Thoracic aorta (tissue), 2 donors: Measurements from ENCODE around the gene PFDN6. TPM values are rescaled to one million over a fixed set of nuclear protein-coding genes. Genes with fewer than 3 reads are reported as not detected.
A peak's percentile ranks its signal among the peaks of the same experiment; 100 is the strongest.

Source experiments
- ATAC-seq: fragments of 150-250 bp; one replicate; pipeline ENCODE4 v1.8.0; 2017; ENCODE audit warnings: low read depth; ENCODE audit not compliant: insufficient number of reproducible peaks, low FRiP score
- DNase-seq: peaks from one replicate; pipeline ENCODE4 v3.0.0-alpha.2; 2020; ENCODE audit warnings: low spot score
- H3K27ac ChIP-seq, 2 donors: fragments of 200-600 bp; sonication (generic); 1 replicate in 1 of 2; 2 replicates in 1 of 2; pipeline ENCODE4 v1.5.1; 2016; ENCODE audit warnings: mild to moderate bottlenecking in 2 of 2, moderate library complexity in 2 of 2
- H3K27me3 ChIP-seq: fragments of 200-600 bp; sonication (generic); replicated peaks from 2 replicates; pipeline ENCODE4 v1.6.0; 2016; ENCODE audit warnings: mild to moderate bottlenecking; ENCODE audit not compliant: insufficient read depth
- H3K36me3 ChIP-seq: fragments of 200-600 bp; sonication (generic); one replicate; pipeline ENCODE4 v1.5.1; 2016
- H3K4me1 ChIP-seq, 2 donors: fragments of 200-600 bp; sonication (generic); 1 replicate in 1 of 2; 2 replicates in 1 of 2; pipeline versions ENCODE4 v1.5.1 to v1.6.0; 2016; ENCODE audit warnings: low read depth in 2 of 2, mild to moderate bottlenecking in 1 of 2; ENCODE audit not compliant: control insufficient read depth in 1 of 2
- H3K4me3 ChIP-seq: fragments of 200-600 bp; sonication (generic); 2 replicates; pipeline ENCODE4 v1.5.1; 2016; ENCODE audit warnings: mild to moderate bottlenecking
- H3K9me3 ChIP-seq: fragments of 200-600 bp; sonication (generic); 2 replicates; pipeline ENCODE4 v1.5.1; 2016
- total RNA-seq, 2 donors: library from RNA; depleted of rRNA; stranded (reverse); fragments of >200 nt; gene quantifications; one replicate each; pipeline versions ENCODE4 v1.1.0 to v1.2.3, GENCODE V29; 2016
- TF ChIP-seq, protein P1 (sequence below): fragments of 200-600 bp; sonication (generic); IDR thresholded peaks from one replicate; pipeline ENCODE4 v1.5.1; 2019; ENCODE audit warnings: antibody characterized with exemption

Gene PFDN6
- total RNA-seq, 2 donors from 2014 or later = 26.8 to 31.9 TPM

DNA sequence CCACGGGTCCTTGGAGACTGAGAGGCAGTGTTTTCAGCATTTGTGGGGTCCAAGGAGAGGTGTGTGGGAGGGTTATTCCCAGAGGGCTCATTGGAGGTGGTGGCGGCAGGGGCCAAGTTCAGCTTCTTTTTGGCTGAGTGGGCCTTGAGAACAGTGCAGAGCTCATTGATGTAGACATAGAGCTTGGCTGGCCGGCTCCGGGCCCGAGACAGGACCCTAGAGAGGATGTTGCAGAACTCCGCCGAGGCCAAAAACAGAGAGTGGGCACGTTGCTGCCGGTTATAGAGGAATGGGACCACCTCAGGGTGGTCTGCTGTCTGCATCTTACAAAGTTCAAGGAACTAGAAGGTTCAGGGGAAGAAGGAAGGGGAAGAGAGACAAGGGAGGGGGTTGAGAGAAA, 31.8 kb downstream of the PFDN6 start:
- DNase-seq = no peak
- Histone ChIP-seq H3K36me3 (peaks cover 16% of the 10 kb centered on the region), H3K27ac (peak overlapping the region; percentile 70 to 75), H3K4me3 (peak overlapping the region; percentile 33), H3K27me3 (no peaks in the 10 kb centered on the region), H3K4me1 (peaks cover 49 to 58% of the 10 kb centered on the region in 2 donors), H3K9me3 (no peaks in the 10 kb centered on the region)
- ATAC-seq = no peak
- TF ChIP-seq, protein P1, sequence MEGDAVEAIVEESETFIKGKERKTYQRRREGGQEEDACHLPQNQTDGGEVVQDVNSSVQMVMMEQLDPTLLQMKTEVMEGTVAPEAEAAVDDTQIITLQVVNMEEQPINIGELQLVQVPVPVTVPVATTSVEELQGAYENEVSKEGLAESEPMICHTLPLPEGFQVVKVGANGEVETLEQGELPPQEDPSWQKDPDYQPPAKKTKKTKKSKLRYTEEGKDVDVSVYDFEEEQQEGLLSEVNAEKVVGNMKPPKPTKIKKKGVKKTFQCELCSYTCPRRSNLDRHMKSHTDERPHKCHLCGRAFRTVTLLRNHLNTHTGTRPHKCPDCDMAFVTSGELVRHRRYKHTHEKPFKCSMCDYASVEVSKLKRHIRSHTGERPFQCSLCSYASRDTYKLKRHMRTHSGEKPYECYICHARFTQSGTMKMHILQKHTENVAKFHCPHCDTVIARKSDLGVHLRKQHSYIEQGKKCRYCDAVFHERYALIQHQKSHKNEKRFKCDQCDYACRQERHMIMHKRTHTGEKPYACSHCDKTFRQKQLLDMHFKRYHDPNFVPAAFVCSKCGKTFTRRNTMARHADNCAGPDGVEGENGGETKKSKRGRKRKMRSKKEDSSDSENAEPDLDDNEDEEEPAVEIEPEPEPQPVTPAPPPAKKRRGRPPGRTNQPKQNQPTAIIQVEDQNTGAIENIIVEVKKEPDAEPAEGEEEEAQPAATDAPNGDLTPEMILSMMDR = no peak

DNA sequence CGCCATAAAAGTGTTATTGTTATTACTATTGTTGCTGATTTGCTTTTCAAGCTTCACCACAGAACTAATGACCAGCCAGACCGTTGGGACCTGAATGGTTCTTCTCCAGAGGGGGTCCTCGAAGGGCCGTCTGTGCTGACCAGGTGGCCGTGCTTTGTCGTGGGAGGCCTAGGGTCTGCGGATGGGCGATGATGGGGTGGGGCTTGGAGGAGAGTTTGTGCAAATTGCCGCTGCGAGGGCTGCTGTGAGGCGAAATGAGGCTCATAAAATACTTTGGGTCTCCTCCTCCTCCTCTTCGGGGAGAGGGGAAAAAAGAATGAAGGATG, 34.2 kb downstream of the PFDN6 start:
- no peak for DNase-seq
- TF ChIP-seq, protein P1 = no peak
- peak overlapping the region; percentile 70 to 75 for H3K27ac ChIP-seq
- peaks cover 38 to 44% of the 10 kb centered on the region in 2 donors for H3K4me1 ChIP-seq
- no peaks in the 10 kb centered on the region for H3K27me3 ChIP-seq
- peaks cover 16% of the 10 kb centered on the region for H3K36me3 ChIP-seq
- no peak for ATAC-seq
- no peaks in the 10 kb centered on the region for H3K9me3 ChIP-seq
- H3K4me3 ChIP-seq = peak overlapping the region; percentile 79

DNA sequence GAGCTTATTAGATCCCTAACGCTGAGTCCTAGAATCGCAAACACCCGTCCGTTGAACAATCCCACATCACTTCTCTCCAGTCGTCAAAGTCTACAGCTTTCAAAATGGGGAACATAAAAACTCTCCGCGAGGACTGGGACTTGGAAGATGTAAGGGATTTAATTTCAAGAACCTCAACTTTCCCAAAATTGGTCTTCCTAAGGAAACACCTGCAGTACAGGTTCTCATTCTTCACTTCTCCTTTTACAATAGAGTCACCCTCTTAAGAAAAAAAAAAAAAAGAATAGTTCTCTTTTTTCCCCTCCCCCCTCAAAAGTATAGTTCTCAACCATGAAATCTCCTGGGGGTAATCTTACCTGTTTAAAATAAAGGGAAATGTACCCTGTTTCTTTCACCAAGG, 34.7 kb downstream of the PFDN6 start:
- H3K27me3 ChIP-seq = no peaks in the 10 kb centered on the region
- TF ChIP-seq, protein P1 = no peak
- H3K9me3 ChIP-seq = no peaks in the 10 kb centered on the region
- H3K4me3 ChIP-seq = peak overlapping the region; percentile 79
- DNase-seq (no peak), ATAC-seq (no peak)
- peaks cover 32 to 38% of the 10 kb centered on the region in 2 donors for H3K4me1 ChIP-seq
- H3K36me3 ChIP-seq = peaks cover 11% of the 10 kb centered on the region
- H3K27ac ChIP-seq = peak overlapping the region in 1 of 2 donors; percentile 75

GRCh38 chr6:33329058-33329457, 39.7 kb downstream of the PFDN6 start:
- H3K4me3 ChIP-seq = no peak overlapping the region
- ATAC-seq = no peak
- H3K36me3 ChIP-seq = no peaks in the 10 kb centered on the region
- no peaks in the 10 kb centered on the region for H3K9me3 ChIP-seq
- no peak overlapping the region for H3K27ac ChIP-seq
- no peaks in the 10 kb centered on the region for H3K27me3 ChIP-seq
- no peak for DNase-seq
- TF ChIP-seq, protein P1 = no peak
- H3K4me1 ChIP-seq = peaks cover 0 to under 1% of the 10 kb centered on the region in 2 donors

- no peak overlapping the region for H3K27ac ChIP-seq
- H3K27me3 ChIP-seq = no peaks in the 10 kb centered on the region
- no peaks in the 10 kb centered on the region for H3K9me3 ChIP-seq
- no peaks in the 10 kb centered on the region for H3K36me3 ChIP-seq
- TF ChIP-seq, protein P1 = no peak
- H3K4me3 ChIP-seq = no peak overlapping the region
- ATAC-seq = no peak
- no peaks in the 10 kb centered on the region for H3K4me1 ChIP-seq
- DNase-seq = no peak
Observed at GRCh38 chr6:33330736-33331135, 41.3 kb downstream of the PFDN6 start.
